ENCODE measurements around the gene MTAP. TPM values are rescaled to one million over a fixed set of nuclear protein-coding genes. Genes with fewer than 3 reads are reported as not detected.

Gene MTAP
- total RNA-seq, 1 experiment from 2014 or later = 34.7 TPM

- no peak overlapping the region for H3K27ac ChIP-seq (ENCODE audit: low read length)
- ATAC-seq = no peak
- TF ChIP-seq EZH2 (IDR thresholded peaks at IDR 0.05; ENCODE audit: low read length, unreplicated experiment) (no peak), CTCF (conservative IDR thresholded peaks at IDR 0.05; ENCODE audit: low read depth, low read length) (no peak), EZH2phosphoT487 (IDR thresholded peaks at IDR 0.05; ENCODE audit: borderline replicate concordance, low read length) (no peak)
- H3K36me3 ChIP-seq (ENCODE audit: low read depth, low read length) = no peaks in the 10 kb centered on the region
- H3F3A ChIP-seq (ENCODE audit: low read length, unreplicated experiment) = no peaks in the 10 kb centered on the region
- H3K79me2 ChIP-seq (ENCODE audit: low read length) = no peaks in the 10 kb centered on the region
- no peaks in the 10 kb centered on the region for H3K9me2 ChIP-seq (replicated peaks; ENCODE audit: low read length)
- ChIA-PET POLR2A (ENCODE audit: unreplicated experiment) (no interaction called here), CTCF (no interaction called here)
- no peaks in the 10 kb centered on the region for H3K4me1 ChIP-seq (ENCODE audit: insufficient read depth, low read length)
- intact Hi-C loops (cut with micrococcal nuclease) = no loop called here
- H4K20me1 ChIP-seq (ENCODE audit: low read length) = no peaks in the 10 kb centered on the region
- no peak overlapping the region for H3K4me2 ChIP-seq (ENCODE audit: low read length)
- H3K27me3 ChIP-seq (ENCODE audit: low read length) = no peaks in the 10 kb centered on the region
- DNase-seq = no peak
- H3K4me3 ChIP-seq (ENCODE audit: low read length) = no peak overlapping the region
- no peaks in the 10 kb centered on the region for H3K9me3 ChIP-seq (ENCODE audit: low read length)
- no TSS peak for BruUV-seq (replicated peaks)
- H3K9ac ChIP-seq (ENCODE audit: low read length) = no peak overlapping the region
- no peak overlapping the region for H2AFZ ChIP-seq (ENCODE audit: low read length)
Measured at GRCh38 chr9:21941337-21941995, 139.0 kb downstream of the MTAP start.

- Histone ChIP-seq H3K79me2 (ENCODE audit: low read length) (no peaks in the 10 kb centered on the region), H3K4me1 (ENCODE audit: insufficient read depth, low read length) (no peaks in the 10 kb centered on the region), H2AFZ (ENCODE audit: low read length) (no peak overlapping the region), H3K27ac (ENCODE audit: low read length) (no peak overlapping the region), H3K4me2 (ENCODE audit: low read length) (no peak overlapping the region), H3K9me3 (ENCODE audit: low read length) (no peaks in the 10 kb centered on the region), H3K9ac (ENCODE audit: low read length) (no peak overlapping the region), H3F3A (ENCODE audit: low read length, unreplicated experiment) (no peaks in the 10 kb centered on the region), H3K36me3 (ENCODE audit: low read depth, low read length) (no peaks in the 10 kb centered on the region), H3K27me3 (ENCODE audit: low read length) (no peaks in the 10 kb centered on the region), H3K4me3 (ENCODE audit: low read length) (no peak overlapping the region), H4K20me1 (ENCODE audit: low read length) (no peaks in the 10 kb centered on the region), H3K9me2 (replicated peaks; ENCODE audit: low read length) (no peaks in the 10 kb centered on the region)
- ATAC-seq = no peak
- intact Hi-C loops (cut with micrococcal nuclease) = no loop called here
- TF ChIP-seq EZH2 (IDR thresholded peaks at IDR 0.05; ENCODE audit: low read length, unreplicated experiment) = no peak
- no peak for TF ChIP-seq CTCF (conservative IDR thresholded peaks at IDR 0.05; ENCODE audit: low read depth, low read length)
- no peak for TF ChIP-seq EZH2phosphoT487 (IDR thresholded peaks at IDR 0.05; ENCODE audit: borderline replicate concordance, low read length)
- CTCF ChIA-PET = no interaction called here
- POLR2A ChIA-PET (ENCODE audit: unreplicated experiment) = no interaction called here
- BruUV-seq (replicated peaks) = no TSS peak
- DNase-seq = no peak
Measured at GRCh38 chr9:21943464-21943863, 141.0 kb downstream of the MTAP start.

- no peaks in the 10 kb centered on the region for H3K79me2 ChIP-seq (ENCODE audit: low read length)
- H3K4me1 ChIP-seq (ENCODE audit: insufficient read depth, low read length) = no peaks in the 10 kb centered on the region
- no peaks in the 10 kb centered on the region for H3K9me3 ChIP-seq (ENCODE audit: low read length)
- ATAC-seq (no peak), DNase-seq (no peak)
- BruUV-seq (replicated peaks) = no TSS peak
- H3K4me2 ChIP-seq (ENCODE audit: low read length) = no peak overlapping the region
- CTCF ChIA-PET = no interaction called here
- H3K9ac ChIP-seq (ENCODE audit: low read length) = no peak overlapping the region
- intact Hi-C loops (cut with micrococcal nuclease) = no loop called here
- H2AFZ ChIP-seq (ENCODE audit: low read length) = no peak overlapping the region
- H3K27ac ChIP-seq (ENCODE audit: low read length) = no peak overlapping the region
- H4K20me1 ChIP-seq (ENCODE audit: low read length) = no peaks in the 10 kb centered on the region
- H3K36me3 ChIP-seq (ENCODE audit: low read depth, low read length) = no peaks in the 10 kb centered on the region
- TF ChIP-seq CTCF (conservative IDR thresholded peaks at IDR 0.05; ENCODE audit: low read depth, low read length) = no peak
- no peaks in the 10 kb centered on the region for H3K27me3 ChIP-seq (ENCODE audit: low read length)
- H3F3A ChIP-seq (ENCODE audit: low read length, unreplicated experiment) = no peaks in the 10 kb centered on the region
- H3K9me2 ChIP-seq (replicated peaks; ENCODE audit: low read length) = no peaks in the 10 kb centered on the region
- POLR2A ChIA-PET (ENCODE audit: unreplicated experiment) = no interaction called here
- no peak overlapping the region for H3K4me3 ChIP-seq (ENCODE audit: low read length)
Measured at GRCh38 chr9:21945606-21946005, 143.2 kb downstream of the MTAP start.

Data from PC-3 (cell line).